ENCODE data around the gene THOC6. TPM values are rescaled to one million over a fixed set of nuclear protein-coding genes. Genes with fewer than 3 reads are reported as not detected.
"Not testable (repeated sequence)": the region's sequence is repeated elsewhere in the genome, so short reads cannot be mapped to it uniquely, and the experiment has no call there.

Gene THOC6
- total RNA-seq, 1 donor from 2014 or later = 21.3 TPM

GRCh38 chr16:3035289-3035971 is 11.6 kb downstream of the THOC6 start:
- ATAC-seq = no peak

GRCh38 chr16:3035972-3036725 is 12.3 kb downstream of the THOC6 start:
- peak; percentile 70 for ATAC-seq

GRCh38 chr16:3036726-3037315 is 13.0 kb downstream of the THOC6 start, which contains the start of gene BICDL2:
Gene BICDL2 (minus strand): TSS chr16:3036944. CDS start chr16:3035496, 1,448 bp downstream.
- ATAC-seq = peak; percentile 58

GRCh38 chr16:3038256-3038655 is 14.4 kb downstream of the THOC6 start:
- ATAC-seq = peak; percentile 57

- ATAC-seq = no peak
These were observed 15.1 kb downstream of the THOC6 start for GRCh38 chr16:3038896-3039295.

- ATAC-seq = no peak
These were observed 18.5 kb downstream of the THOC6 start for GRCh38 chr16:3042376-3042775.

- ATAC-seq = no peak
These were observed 20.9 kb downstream of the THOC6 start for GRCh38 chr16:3044708-3045107.

GRCh38 chr16:3045758-3046640 is 22.2 kb downstream of the THOC6 start, which contains the start of gene MMP25:
Gene MMP25 (plus strand): TSS chr16:3046561. CDS start chr16:3046918, 357 bp downstream.
- peak; percentile 28 for ATAC-seq

GRCh38 chr16:3046641-3047386 is 23.0 kb downstream of the THOC6 start:
- no peak for ATAC-seq

GRCh38 chr16:3047387-3047720 is 23.5 kb downstream of the THOC6 start:
- ATAC-seq = no peak

GRCh38 chr16:3049921-3050481 is 26.2 kb downstream of the THOC6 start:
- ATAC-seq = no peak

GRCh38 chr16:3050487-3050886 is 26.7 kb downstream of the THOC6 start:
- ATAC-seq = no peak

GRCh38 chr16:3051009-3051408 is 27.2 kb downstream of the THOC6 start:
- ATAC-seq = no peak

- ATAC-seq = peak; percentile 21
These were observed 27.7 kb downstream of the THOC6 start for GRCh38 chr16:3051494-3051893.

- peak; percentile 63 for ATAC-seq
These were observed 28.9 kb downstream of the THOC6 start for GRCh38 chr16:3052571-3053329.

GRCh38 chr16:3053330-3053710 is 29.5 kb downstream of the THOC6 start:
- not testable (repeated sequence) for ATAC-seq

- no peak for ATAC-seq
These were observed 31.3 kb downstream of the THOC6 start for GRCh38 chr16:3054965-3055733.

GRCh38 chr16:3055734-3056115 is 31.9 kb downstream of the THOC6 start:
- ATAC-seq = not testable (repeated sequence)

- ATAC-seq = no peak
These were observed 32.7 kb downstream of the THOC6 start for GRCh38 chr16:3056336-3057180.
